Activated gamma-delta T cell (primary cell): ENCODE measurements around the gene IRF5.

Experiments used
- DNase-seq: peaks from one replicate; lab custom pipeline; 2025; lab: John Stamatoyannopoulos, UW
- total RNA-seq, 2 donors: gene quantifications; one replicate each; lab custom pipeline; 2026; lab: John Stamatoyannopoulos, UW

IRF5 gene
- 2.7 to 12.6 reads per million in 2 donors for total RNA-seq

DNA sequence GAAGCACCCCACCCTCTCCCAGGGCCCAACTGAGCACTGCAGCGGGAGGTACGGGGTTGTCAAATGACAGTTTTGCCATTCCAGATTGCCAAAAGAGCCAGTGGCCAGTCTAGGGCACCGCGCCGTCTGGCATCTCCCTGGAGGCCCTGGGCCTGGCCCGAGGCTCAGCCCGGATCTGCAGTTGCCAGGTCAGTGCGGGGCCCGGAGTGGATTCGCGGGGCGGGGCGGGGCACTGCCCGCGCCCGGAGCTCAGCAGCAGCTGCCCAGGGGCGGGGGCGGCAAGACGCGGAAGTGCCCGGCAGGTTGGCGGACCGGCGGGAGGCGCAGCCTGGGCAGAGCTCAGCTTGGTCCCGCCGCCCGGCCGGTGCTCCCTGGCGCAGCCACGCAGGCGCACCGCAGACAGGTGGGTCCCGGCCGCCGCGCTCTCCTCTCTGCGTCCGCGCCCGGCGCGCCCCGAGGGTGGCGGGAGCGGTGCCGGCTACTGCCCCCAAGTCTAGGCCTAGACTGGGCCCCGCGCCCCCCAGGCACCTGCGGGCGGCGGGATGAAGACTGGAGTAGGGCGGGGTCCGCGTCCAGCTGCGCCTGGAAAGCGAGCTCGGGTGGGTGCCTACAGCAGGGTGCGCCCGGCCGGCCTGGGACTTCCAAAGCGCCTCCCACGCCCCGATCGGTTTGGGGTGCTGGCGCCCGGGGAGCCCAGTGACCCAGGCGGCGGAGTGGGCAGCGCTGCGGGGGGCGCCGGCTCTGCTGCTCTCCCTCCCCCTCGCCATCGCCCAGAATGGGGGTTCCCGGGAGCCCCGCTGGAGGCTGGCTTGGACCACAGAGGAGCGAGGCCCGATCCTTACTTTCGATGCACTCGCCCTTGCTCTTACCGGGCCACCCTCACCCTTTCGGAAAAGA, at the start of gene IRF5:
Gene IRF5, plus strand, starts transcription at position 281 of the 897 bp plus-strand sequence. CDS start 4,155 bp downstream, outside the sequence.
- DNase-seq, result no peak

- no peak for DNase-seq
Measured at GRCh38 chr7:128888039-128888755, 49.5 kb upstream of the IRF5 start.

DNA sequence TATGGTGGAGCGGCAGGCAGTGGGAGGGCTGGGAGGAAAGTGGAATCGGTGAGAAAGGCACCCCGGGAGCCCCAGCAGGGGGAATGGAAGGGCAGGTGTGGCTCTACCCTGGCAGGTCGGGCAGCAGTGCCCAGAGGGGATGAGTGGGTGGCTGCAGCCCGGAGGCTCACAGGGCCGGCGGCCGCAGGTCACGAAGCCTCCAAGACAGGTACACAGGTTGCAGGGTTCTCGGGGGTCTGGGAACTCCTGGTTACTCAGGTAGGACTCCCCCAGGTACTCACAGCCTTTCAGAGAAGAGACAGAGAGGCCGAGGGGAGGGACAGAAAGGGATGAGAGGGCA, 49.0 kb upstream of the IRF5 start:
- DNase-seq, result no peak

- no peak for DNase-seq
Measured at GRCh38 chr7:128889121-128889520, 48.6 kb upstream of the IRF5 start.

- DNase-seq, result no peak
Measured at GRCh38 chr7:128890306-128891109, 47.2 kb upstream of the IRF5 start.

- no peak for DNase-seq
Measured at GRCh38 chr7:128891110-128891941, 46.4 kb upstream of the IRF5 start.

GRCh38 chr7:128891942-128892269, 45.8 kb upstream of the IRF5 start:
- DNase-seq, result no peak

DNA sequence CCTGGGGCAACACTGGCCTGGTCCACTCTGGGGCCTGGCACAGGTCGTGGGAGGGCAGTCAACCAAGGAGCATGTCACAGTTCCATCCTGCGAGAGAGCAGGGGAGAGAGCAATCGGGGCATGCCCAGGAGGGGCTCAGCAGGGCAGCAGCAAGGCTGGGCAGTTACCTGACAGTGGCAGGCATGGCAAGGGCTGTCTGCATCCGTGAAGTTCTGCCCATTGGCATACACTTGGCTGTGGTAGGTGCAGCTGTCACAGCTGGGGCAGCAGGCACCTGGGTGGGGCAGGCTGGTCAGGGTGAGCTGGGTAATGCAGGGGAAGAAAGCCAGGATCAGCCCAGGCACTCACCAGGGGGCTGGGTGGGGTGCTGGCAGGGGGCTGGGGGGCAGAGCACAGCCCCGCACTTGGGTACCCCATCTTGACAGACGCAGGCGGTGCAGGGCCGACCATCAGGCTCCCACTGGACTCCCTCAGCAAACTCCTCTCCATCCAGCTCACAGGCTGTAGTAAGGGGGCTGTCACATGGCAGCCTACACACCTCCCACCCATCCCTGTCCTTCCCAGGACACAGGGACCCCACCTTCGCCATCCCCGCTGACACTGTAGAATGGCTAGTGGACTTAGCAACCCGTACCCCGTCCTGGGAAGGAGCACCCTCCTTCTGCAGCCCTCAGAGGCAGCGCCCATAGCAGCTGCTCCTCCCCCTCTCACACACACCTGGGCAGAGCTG, 45.0 kb upstream of the IRF5 start:
- no peak for DNase-seq

DNA sequence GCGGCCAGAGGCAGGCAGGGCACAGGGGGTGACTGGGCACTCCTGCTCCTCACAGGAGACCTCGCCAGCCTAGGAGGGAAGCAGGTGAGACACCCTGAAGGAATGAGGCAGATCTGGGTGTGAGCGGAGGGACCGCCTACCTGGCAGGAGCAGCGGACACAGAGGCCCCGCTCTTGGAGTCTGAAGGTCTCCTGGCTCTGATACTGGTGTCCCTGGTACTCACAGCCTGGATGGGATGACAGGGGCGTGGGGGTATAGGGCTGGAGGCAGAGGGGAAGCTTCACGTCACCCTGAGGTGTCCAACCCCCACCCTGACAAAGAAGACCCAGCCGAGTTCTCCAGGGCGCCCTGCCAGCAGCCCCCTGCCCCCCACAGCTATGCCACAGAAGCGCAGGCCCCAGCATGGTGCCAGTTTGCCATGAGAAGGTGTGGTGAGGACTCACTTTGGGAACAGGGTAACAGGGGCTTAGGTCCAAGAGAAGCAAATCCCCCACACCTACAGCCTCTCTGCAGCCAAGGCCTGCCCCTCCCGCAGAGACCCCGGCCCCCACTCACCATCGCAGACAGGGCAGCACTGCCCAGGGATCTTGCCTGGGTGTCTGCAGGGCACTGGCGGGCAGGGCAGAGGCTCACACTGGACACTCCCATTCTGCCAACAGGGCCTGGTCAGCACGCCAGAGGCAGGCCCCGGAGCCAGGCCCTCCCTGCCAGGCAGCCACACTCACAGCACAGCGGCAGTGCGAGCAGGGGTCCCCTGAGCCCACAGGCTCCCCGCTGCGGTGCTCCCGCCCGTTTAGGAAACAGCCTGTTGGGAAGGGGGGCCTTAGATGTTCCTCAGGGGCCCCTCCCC, 44.3 kb upstream of the IRF5 start:
- DNase-seq, result no peak

GRCh38 chr7:128894101-128894440, 43.7 kb upstream of the IRF5 start:
- DNase-seq, result no peak

- DNase-seq, result no peak
Measured at GRCh38 chr7:128895320-128895719, 42.4 kb upstream of the IRF5 start.

- no peak for DNase-seq
Measured at GRCh38 chr7:128899392-128899791, 38.3 kb upstream of the IRF5 start.

DNA sequence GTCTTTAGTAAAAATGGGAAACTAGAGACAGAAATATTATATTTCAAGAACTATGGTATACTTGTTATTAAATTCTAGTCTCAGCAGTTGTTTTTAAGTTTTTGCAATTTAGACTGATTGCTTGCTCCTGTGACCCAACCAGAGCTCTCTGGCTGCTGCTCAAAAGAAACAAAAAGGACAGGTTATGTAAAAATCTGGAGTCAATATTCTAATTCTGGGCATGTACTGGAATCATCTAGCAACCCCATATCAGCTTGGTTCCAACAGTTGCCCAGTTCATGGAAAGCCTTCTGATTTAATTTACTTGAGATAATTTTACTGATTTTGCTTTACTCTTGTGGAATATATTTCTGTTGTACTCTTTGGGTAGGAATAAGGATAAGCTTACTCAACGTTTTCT, 37.5 kb upstream of the IRF5 start:
- DNase-seq, result no peak

GRCh38 chr7:128902761-128903585, 34.8 kb upstream of the IRF5 start:
- no peak for DNase-seq

DNA sequence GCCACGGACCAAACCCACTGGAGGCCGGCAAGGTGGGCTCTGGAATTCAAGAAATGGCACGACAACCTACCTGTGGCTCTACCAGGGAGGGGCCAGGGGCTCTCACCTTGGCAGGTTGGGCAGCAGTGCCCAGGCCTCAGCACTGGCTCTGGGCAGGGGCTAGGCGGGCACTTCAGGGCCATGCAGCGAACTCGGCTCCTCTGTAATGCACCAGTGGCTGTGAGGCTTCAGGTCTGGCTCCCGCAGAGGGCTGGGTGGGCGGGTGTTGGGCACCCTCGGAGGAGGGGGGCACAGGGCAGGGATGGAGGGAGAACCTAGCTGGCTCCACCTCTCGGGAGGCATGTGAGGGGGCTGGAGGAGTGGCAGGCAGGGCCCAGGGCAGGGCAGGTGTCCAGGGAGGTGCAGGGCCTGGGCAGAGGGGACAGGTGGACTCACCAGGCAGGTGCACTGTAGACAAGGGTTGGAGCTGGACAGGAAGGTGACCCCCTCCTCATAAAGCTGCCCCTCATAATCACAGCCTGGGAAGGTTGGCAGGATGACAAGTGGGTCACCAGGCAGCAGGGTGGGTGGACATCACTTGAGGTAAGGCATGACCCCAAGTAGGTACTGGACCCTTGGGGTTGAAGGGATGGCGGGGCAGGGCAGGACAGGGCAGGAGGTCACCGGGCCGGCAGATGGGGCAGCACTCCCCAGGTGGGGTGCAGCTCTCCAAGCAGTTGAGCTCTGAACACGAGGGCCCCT, 33.9 kb upstream of the IRF5 start:
- no peak for DNase-seq

DNA sequence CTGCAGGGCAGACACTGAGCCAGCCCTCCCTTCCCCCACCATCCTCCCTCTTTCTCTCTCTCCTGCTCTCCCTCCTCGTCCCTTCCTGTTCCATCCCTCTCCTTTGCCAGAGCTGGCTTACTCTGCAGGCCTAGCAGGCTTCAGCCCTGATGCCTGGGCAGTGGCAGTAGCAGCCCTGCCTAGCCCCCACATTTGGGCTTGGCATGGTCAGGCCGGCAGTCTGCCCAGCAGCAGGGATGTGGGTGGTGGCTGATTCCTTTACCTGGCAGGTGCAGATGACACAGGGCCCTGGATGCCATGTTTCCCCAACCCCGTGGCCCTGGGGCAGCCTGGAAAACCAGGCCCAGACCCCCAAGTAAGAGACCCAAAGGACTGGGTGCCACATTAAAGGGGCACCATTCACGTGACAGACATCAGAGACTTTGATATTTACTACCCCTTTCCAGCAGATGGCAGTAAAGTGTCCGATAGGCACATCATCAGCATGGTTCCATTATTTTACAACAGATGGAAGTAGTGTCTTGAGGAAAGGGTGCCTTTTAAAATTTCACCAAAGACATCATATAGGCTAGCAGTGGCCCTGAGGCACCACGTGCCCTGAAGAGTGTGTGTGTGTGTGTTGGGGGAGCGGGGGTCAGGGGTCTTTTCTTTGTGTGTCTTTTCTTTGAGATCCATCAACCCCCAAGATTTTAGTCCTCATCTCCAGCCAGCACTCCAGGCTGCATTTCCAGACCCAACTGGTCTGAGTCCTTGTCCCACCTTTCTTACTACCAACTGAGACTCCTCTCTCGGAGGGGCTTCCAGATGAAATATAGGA, 33.1 kb upstream of the IRF5 start:
- no peak for DNase-seq

- no peak for DNase-seq
Measured at GRCh38 chr7:128906001-128906765, 31.5 kb upstream of the IRF5 start.
